Umbilical cord (tissue), 2 donors: ENCODE measurements around the gene NCOA7. TPM values are rescaled to one million over a fixed set of nuclear protein-coding genes. Genes with fewer than 3 reads are reported as not detected.
A peak's percentile ranks its signal among the peaks of the same experiment; 100 is the strongest.
"Not testable (repeated sequence)": the region's sequence is repeated elsewhere in the genome, so short reads cannot be mapped to it uniquely, and the experiment has no call there.

Experiments
- DNase-seq: peaks from one replicate; pipeline ENCODE4 v3.0.0-alpha.2; 2015; ENCODE audit warnings: low spot score
- total RNA-seq: library from RNA; depleted of rRNA; stranded (reverse); fragments of >200 nt; gene quantifications from one replicate; pipeline ENCODE4 v1.2.3, GENCODE V29; 2014; ENCODE audit warnings: low replicate concordance; ENCODE audit not compliant: insufficient read depth

Gene NCOA7
- total RNA-seq, 1 donor from 2014 or later = 31.3 TPM

DNA sequence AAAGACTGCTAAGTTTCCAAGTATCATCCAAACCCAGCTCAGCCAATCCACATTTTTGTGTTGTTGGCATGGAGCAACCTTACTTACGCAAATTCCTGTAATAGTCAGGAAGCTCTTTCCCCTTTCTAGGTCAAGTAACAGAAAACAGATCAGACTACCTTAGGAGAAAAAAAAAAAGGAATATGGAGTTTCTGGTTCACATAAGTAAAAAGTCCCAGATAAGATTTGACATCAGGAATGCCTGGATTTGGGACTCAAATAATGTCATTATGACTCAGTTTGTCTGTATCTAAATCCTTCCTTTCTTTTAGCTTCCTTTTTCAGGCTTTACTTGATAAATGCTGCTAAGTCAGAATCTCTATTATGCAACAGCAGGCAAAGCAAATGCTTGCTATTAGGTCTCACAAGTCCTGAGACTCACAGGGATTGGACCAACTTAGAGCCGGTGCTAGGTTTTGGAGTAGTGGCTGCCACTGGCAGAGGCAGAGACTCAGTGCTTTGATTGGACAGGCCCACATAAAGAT lies 44.5 kb downstream of the NCOA7 start:
- DNase-seq = peak; percentile 95

DNA sequence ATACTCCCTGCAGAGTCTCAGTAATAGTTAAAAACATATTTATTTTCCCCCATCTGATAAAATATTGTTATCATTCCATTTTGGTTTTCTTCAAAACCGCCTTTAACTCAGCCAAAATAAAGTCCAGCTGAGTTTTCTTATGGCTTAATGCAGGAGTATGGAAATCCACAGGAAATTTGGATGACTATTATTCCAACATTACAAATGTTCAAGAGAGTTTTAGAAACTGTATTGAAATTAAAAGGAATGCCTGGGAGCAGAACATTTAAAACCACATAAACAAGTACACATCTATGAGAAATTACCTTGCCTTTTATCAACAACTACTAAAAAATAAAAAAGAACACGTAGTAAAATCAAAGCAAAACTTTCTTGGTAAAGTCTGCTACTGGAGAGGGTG lies 45.7 kb downstream of the NCOA7 start:
- DNase-seq = no peak

DNA sequence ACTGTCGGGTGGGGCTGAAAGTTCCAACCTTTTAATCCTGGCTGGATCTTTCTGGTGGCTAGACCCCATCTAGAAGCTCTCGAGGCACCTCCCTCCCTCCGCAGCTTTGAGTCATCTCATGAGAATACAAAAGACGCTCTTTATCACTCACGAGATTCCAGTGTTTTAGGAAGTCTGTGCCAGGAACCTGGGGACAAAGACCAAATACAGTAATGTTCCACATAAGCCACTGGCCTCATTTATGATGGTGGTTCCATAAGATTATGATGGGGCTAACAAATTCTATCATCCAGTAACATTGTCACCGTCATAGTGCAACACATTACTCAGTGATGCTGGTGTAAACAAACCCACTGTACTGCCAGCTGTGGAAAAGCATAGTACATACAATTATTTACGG lies 48.7 kb downstream of the NCOA7 start:
- peak; percentile 10 for DNase-seq

DNA sequence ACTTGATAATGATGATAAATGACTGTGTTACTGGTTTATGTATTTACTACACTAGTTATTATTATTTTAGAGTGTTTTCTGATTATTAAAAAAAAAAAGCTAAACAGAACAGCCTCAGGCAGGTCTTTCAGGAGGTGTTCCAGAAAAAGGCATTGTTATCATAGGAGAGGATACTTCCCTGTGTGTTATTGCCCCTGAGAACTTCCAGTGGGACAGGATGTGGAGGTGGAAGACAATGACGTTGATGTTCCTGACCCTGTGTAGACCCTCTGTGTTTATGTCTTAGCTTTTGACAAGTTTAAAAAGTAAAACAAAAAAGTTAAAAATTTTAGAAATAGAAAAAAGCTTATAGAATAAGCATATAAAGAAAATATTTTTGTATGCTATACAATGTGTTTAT lies 49.1 kb downstream of the NCOA7 start:
- DNase-seq = no peak

DNA sequence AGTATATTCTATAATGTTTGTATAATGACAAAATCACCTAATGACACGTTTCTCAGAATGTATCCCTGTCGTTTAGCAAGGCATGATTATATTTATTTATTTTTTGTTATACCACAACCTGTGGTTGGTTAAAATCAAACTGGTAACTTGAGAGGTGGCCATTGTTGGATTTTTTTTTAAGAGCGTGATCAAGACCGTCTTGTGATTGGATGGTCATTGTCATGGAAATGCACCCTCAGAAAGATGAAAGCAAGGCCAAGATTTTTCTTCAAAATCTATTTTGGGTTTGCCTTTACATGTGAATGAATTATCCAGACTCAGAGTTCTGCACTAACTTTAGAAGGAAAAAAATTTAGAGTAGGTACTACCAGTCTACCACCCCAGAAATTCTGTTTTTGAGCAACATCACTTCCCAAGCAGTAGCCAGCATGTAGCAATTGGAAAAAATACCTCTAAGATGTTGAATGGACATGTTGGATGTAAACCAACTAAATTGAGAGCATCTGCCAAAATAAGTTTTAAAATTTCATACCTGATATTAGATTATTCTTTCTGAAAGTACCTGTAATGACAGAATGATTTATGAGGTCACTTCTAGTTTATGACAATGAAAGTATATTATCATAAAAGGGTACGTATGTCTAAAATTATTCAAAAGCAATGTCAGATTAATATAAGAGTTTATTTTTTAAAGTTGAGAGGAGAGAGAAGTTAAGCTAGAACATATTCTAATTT lies 50.8 kb downstream of the NCOA7 start:
- DNase-seq = no peak

DNA sequence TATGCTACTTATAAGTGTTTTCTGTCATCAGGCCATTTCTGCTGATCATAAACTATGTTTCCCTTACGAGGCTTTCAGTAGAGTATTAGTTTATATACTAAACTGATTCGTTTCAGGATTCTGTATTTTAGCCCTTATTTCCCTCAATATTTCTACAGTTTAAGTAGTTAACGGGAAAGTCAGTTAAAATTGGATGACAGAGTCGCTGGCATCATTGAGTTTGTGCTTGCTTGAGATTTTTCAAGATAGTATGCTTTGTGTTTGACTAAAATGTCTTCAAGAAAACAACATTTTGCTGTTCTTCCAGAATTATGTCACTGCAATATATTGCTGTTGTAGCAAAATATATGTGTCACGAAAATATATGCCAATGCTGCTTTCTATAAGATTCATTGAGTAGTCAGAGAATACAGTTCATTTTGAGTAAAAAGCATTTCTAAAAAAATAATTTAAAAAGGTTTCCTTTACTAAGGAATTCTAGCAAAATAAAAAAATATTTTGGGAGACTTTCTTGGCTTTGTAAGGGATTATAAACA lies 51.4 kb downstream of the NCOA7 start:
- DNase-seq = no peak

DNA sequence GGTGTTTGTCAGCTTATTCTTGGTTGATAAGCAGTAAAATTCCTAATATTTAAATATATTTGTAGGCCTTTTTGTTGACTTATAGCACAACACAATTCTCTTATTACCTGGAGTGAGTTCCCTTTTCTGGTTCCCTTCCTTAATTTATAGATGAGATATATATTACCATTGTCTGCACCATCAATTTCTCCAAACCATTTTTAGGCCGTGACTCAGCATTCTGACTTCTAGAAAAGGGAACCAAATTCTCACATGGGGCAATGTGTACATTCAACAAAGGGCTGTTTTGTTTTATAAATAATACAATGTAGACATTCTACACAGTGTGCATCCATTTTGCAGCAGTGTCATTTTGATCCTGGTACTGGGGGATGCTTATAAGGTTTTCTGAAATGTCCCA lies 52.8 kb downstream of the NCOA7 start:
- no peak for DNase-seq

DNA sequence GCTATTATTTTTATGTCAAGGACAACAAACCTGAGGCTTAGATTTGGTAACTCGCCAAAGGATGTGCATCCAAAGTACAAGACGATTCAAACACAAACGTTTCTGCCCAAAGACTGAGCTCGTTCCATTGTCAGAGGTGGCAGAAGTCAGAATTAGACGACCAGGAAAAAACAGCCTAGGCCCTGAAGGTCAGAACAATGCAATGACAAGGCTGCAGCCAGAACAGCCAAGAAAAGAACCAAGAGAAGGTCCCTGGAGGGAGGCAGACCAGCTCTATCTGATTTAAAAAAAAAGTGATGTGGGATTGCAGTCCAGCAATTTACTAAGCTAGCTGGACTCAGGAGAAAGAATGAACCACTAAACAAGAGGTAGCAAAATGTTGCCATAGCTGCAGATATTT lies 54.2 kb downstream of the NCOA7 start:
- no peak for DNase-seq

DNA sequence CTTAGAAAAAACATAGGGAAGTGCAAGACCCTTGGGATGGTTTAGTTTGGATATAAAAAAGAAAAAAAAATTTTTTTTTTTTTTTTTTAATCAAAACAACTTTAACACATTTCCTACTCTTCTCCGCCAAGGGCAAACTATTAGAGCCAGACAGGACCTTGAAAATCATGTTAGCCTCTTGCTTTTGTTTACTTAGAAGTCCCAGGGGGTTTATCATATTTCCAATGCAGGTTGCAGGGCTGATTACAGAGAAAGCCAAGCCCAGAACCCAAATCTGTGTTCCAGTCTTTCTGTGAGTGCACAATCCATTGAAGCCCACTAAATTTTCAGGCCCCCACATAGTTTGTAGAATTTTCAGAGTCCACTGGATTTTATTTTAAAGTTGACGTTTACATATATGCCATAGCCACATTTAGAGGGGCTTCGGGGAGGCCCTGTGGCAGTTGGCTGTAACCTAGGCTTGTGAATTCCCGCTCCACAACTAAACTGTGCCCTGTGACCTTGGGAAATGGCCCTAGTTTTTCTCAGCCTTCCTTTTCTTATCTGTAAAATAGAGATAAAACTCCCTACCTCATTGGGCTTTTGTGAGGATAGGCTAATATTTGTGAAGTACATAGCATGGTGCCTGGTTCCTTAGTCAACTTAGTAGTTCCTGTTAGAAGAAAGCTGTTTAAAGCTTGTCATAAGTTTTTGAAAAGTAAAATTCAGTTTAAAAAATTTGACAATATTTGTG lies 55.7 kb downstream of the NCOA7 start:
- DNase-seq = no peak

DNA sequence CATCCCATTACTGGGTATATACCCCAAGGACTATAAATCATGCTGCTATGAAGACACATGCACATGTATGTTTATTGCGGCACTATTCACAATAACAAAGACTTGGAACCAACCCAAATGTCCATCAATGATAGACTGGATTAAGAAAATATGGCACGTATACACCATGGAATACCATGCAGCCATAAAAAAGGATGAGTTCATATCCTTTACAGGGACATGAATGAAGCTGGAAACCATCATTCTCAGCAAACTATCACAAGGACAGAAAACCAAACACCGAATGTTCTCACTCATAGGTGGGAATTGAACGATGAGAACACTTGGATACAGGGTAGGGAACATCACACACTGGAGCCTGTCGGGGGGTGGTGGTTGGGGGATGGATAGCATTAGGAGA lies 57.5 kb downstream of the NCOA7 start:
- DNase-seq = not testable (repeated sequence)

DNA sequence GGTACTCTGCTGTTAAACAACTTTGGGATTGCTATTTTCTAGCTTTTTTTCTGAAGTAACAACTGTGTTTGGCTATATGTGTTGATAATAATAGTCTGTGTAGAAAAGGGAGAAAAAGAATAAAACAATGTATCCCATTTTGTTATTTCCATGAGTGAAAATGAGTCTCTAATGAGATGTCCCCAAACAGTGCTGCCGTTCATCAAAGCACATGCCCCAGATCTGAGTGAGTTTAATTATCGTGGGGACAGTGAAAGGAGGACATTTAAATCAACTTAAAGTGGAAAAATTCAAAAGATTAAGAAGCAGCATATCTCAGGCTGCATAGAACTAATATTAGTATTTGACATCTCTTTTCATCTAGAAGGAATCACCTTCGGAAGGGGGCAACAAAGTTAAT lies 59.6 kb downstream of the NCOA7 start:
- no peak for DNase-seq

DNA sequence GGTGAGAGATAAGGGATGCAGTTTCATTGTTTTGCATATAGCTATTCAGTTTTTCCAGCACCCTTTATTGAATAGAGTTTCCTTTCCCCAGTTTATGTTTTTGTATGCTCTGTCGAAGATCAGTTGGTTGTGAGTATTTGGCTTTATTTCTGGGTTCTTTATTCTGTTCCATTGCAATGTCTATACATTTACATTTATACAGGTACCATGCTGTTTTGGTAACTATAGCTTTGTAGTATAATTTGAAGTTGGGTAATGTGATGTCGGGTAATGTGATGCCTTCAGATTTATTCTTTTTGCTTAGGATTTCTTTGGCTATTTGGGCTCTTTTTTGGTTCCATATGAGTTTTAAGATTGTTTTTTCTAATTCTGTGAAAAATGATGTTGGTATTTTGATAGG lies 61.8 kb downstream of the NCOA7 start:
- DNase-seq = no peak

DNA sequence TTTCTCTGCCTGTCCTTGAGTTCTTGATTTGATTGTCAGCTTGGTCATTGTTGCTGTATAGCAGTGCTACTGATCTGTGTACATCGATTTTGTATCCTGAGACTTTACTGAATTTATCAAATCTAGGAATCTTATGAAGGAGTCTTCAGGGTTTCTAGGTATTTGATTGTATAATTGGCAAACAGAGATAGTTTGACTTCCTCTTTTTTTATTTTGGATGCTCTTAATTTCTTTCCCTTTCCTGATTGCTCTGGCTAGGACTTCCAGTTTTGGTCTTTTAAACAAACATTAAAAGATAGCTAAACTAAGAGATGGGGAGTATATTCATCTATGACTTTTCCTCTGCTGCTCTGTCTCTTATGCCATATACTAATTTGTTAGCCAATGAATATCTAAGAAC lies 62.4 kb downstream of the NCOA7 start:
- DNase-seq = no peak

DNA sequence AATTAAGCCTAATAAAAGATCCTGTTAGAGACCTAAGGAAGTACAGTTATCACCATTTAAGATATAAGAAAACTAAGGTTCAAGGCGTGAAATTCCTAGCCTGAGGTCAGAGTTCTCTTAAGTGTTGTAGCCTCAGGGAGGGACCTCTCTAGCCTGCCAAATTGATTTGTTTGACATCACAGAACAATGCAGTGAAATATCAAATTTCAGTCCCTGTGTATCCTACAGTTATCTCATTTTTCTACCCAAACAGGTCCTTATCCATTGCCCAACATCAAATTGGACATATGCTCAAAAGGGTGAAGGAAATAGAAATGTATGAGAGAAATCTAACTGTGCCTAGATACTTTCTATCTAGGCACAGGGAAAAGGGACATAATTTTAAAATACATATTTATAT lies 63.0 kb downstream of the NCOA7 start:
- DNase-seq = no peak

DNA sequence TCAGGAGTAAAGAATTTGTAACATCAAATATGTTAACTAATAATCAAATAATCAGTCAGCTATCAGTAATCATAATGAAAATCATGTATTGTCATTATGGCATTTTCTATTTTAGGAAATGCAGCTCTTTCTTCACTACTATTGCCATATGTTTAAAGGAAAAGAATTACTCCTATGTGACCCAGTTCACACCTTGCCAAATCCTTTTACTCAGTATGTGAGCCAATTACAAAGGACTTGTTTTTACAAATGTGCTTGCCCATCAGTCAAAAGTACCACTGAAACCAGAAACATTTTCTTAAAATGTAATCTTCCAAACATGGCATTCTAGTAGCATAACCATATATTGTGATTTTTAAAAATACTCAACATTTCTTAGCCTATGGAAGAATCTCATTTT lies 63.6 kb downstream of the NCOA7 start:
- DNase-seq = no peak

DNA sequence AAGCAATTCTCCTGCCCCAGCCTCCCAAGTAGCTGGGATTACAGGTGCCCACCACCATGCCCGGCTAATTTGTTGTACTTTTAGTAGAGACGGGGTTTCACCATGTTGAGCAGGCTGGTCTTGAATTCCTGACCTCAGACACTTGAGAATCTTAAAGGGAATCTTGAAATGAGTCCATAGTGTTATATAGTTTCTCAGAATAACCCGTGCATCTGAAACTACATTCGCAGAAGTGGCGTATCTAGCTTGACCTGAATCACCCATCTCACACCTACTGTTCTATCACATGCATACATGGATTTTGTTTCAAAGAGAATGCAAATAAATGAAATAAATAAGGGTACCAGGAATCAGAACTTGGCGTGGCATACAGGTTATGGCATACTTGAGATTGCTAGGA lies 65.0 kb downstream of the NCOA7 start:
- no peak for DNase-seq

DNA sequence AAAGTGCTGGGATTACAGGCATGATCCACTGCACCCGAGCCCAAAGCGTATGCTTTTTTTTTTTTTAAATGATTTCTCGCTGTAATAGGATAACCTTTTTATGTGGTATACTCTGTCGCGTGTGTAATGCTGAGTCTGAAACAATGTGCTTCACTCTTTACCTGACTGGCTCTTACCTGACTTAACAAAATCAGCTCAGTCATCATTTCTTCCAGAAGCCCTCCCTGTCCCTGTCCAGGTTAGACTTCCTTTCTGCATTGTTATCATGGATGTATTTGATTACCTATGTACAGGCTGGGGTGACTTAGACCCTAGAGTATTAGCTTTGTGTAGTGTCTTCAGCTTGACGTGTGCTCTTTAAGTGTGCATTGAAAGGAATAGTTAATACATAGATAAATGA lies 67.1 kb downstream of the NCOA7 start:
- DNase-seq = no peak

DNA sequence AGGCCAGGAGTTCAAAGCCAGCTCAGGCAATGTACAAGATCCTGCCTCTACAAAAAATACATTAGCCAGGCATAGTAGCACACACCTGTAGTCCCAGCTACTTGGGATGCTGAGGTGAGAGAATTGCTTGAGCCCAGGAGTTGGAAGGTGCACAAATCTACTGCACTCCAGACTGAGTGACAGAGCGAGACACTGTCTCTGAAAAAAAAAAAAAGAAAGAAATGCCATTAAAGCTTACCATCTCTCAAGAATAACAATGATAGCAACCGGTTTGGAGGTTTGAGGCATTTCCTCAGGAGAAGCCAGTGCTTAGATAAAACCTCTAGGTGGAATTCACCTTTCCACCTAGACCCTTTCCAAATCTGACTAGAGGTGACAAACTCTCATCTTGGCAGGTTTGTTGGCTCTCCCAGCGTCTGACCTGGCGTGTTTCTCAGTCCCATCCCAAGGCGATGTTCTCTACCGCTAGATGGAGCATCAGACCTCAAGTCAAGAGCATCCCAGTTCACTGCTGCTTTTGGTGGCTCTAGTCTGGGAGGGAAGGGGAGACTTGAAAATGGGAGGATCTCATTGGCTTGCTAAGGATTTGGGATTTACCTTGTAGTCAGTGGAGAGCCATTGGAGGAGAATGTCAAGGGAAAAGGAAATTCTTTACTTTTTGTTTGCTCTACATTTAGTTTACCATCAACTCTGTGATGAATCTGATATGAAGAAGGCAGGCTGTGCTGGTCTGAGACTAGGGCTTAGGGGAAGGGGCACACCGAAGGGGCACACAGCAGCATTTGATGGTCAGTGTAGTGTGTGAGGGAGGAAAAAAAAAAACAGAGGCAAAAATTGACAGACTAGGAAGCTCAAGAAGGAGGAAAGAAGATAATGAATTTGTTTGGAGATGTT lies 67.9 kb downstream of the NCOA7 start:
- peak; percentile 79 for DNase-seq

DNA sequence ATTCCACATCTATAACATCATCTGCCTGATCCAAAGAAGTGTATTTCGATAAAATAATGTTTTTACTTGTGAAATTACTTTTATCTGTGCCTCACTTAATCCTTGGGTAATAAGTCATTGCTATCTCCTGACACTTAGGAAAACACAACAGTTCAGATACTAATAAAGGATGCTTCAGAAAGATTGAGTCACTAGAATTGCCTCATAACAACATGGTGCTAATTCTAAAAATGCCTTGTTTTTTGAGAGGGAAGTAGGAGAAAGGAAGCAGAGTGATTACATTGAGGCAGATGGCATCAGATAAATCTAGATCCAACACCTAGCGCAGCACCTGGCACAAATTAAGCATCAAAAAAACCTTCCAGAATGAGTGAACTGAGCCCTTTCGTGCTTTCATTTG lies 69.0 kb downstream of the NCOA7 start:
- DNase-seq = no peak

DNA sequence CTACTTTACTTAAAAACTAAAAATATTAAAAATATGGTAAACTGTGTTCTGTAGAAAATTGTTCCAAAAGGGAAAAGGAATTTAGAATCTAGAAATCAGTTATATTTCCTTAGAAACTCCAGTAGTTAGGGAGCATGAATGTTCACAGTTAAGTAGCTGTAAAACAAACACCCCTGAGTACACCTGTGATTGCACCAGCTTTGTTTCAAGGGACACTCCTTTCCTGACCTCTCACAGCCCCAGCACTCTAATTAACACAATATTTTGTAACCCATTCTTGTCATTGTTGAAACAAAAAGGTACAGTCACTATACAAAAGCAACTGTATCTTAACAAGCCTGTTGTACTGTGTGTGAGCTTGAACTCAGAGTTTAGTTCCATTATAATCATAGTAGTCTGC lies 72.3 kb downstream of the NCOA7 start:
- DNase-seq = no peak

DNA sequence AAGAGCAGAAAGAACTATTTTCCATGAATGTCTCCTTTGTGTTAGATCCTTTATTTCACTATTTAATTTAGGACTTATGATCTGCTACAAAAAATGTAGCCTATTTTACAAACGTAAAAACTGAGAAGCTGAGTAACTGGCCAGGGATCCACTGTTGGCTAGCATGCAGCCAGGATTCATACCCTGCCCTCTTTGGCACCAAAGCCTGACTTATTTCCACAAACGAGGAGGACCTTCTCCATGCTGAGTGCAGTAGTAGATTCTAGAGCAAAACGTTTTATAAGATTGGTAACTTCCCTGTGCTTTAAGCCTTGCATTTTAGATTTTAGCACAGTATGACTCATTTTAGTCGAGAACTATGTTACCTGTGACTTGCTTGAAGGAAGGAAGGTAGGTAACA lies 74.3 kb downstream of the NCOA7 start:
- DNase-seq = no peak

DNA sequence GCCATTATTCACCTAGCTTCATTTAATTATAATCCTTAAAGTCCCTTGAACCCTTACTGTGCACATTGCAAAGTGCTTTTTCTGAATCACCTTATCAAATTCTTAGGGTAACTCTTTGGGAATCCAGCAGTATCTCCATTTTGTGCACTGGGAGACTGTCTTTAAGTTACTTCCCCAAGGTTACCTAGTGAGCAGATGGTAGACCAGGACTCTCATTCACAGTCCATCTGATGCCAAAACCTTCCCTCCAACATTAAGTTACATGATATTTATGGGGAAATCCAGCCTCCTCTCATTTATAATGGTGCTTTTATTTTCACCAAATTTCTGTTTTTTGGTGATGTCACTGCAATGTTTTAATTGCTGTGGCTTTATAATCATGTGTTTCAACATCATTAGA lies 75.7 kb downstream of the NCOA7 start:
- no peak for DNase-seq
